Epithelial cell of proximal tubule (primary cell): Measurements from ENCODE around the gene TFE3. TPM values are rescaled to one million over a fixed set of nuclear protein-coding genes. Genes with fewer than 3 reads are reported as not detected.

Source experiments
- DNase-seq: peaks from one replicate; pipeline ENCODE4 v3.0.0-alpha.2; 2011; ENCODE audit warnings: low read depth
- H3K4me3 ChIP-seq: 2 replicates; pipeline ENCODE4 v1.5.1; 2011; ENCODE audit warnings: low read depth, mild to moderate bottlenecking, low read length
- CTCF ChIP-seq: conservative IDR thresholded peaks from 2 replicates; pipeline ENCODE4 v1.5.1; 2012; ENCODE audit warnings: low read depth, mild to moderate bottlenecking, low read length
- total RNA-seq: library from RNA; depleted of rRNA; stranded (reverse); fragments of >200 nt; gene quantifications from 2 replicates; pipeline ENCODE4 v1.2.3, GENCODE V29; 2015

Gene TFE3
- total RNA-seq, 1 donor from 2014 or later, result 51.8 TPM

- no peak overlapping the region for H3K4me3 ChIP-seq
- TF ChIP-seq CTCF, result no peak
- no peak for DNase-seq
Measured at GRCh38 chrX:49060914-49061313, 17.8 kb upstream of the TFE3 start.

- no peak for TF ChIP-seq CTCF
- DNase-seq, result no peak
- peak overlapping the region; percentile 73 for H3K4me3 ChIP-seq
Measured at GRCh38 chrX:49059681-49060085, 16.5 kb upstream of the TFE3 start.

- peak overlapping the region; percentile 73 for H3K4me3 ChIP-seq
- DNase-seq, result no peak
- no peak for TF ChIP-seq CTCF
Measured at GRCh38 chrX:49059201-49059600, 16.0 kb upstream of the TFE3 start.

- no peak for DNase-seq
- peak within 1 kb of the TSS; percentile 73 for H3K4me3 ChIP-seq
- TF ChIP-seq CTCF, result no peak
Measured at GRCh38 chrX:49058794-49059193, 15.6 kb upstream of the TFE3 start, which contains the start of gene CCDC120. Gene CCDC120 (plus strand): TSS chrX:49058999. CDS start chrX:49062042, 3,043 bp downstream.

GRCh38 chrX:49054073-49054762 is 11.1 kb upstream of the TFE3 start:
- peak overlapping the region; percentile 59 for H3K4me3 ChIP-seq
- TF ChIP-seq CTCF, result no peak
- no peak for DNase-seq

GRCh38 chrX:49053223-49054072 is 10.3 kb upstream of the TFE3 start:
- no peak for TF ChIP-seq CTCF
- DNase-seq, result no peak
- H3K4me3 ChIP-seq, result peak overlapping the region; percentile 59

GRCh38 chrX:49043987-49044281 is 777 bp upstream of the TFE3 start:
- no peak for TF ChIP-seq CTCF
- H3K4me3 ChIP-seq, result peak overlapping the region; percentile 62
- DNase-seq, result no peak
